Stomach (tissue), 9 donors: ENCODE data around the gene RBM39. TPM values are rescaled to one million over a fixed set of nuclear protein-coding genes. Genes with fewer than 3 reads are reported as not detected.
"Not testable (repeated sequence)": the region's sequence is repeated elsewhere in the genome, so short reads cannot be mapped to it uniquely, and the experiment has no call there.

ENCODE experiments used
- DNase-seq, 2 donors: peaks; one replicate each; pipeline versions ENCODE4 v3.0.0 to v3.0.0-alpha.2; 2013 to 2019
- H3K27ac ChIP-seq, 5 donors: fragments of 200-600 bp in 4 of 5; sonication (generic) in 4 of 5; one replicate each; pipeline ENCODE4 v1.5.1; 2013 to 2019; ENCODE audit warnings: mild to moderate bottlenecking in 1 of 5, moderate library complexity in 1 of 5
- H3K27me3 ChIP-seq, 3 donors: fragments of 200-600 bp; sonication (generic); one replicate each; pipeline ENCODE4 v1.5.1; 2017 to 2019; ENCODE audit warnings: mixed run types in 1 of 3
- H3K36me3 ChIP-seq, 4 donors: fragments of 200-600 bp; sonication (generic); 1 replicate in 3 of 4; 2 replicates in 1 of 4; pipeline ENCODE4 v1.5.1; 2016 to 2019
- H3K4me1 ChIP-seq, 4 donors: fragments of 200-600 bp; sonication (generic); one replicate each; pipeline ENCODE4 v1.5.1; 2016 to 2019
- H3K4me3 ChIP-seq, 4 donors: fragments of 200-600 bp; sonication (generic) in 3 of 4; one replicate each; pipeline ENCODE4 v1.5.1; 2016 to 2019; ENCODE audit warnings: mild to moderate bottlenecking in 1 of 4
- H3K9me3 ChIP-seq, 4 donors: fragments of 200-600 bp; sonication (generic); one replicate each; pipeline ENCODE4 v1.5.1; 2016 to 2019
- EP300 ChIP-seq: sonication (generic); formaldehyde crosslinking; IDR thresholded peaks from one replicate; pipeline ENCODE4 v1.6.1; 2017; ENCODE audit warnings: antibody characterized with exemption
- POLR2A ChIP-seq, 4 donors: fragments of 450-650 bp; IDR thresholded peaks; one replicate each; pipeline ENCODE4 v1.6.1; 2016; ENCODE audit warnings: antibody characterized with exemption in 4 of 4, control low read depth in 2 of 4, mild to moderate bottlenecking in 1 of 4, moderate library complexity in 1 of 4
- POLR2AphosphoS5 ChIP-seq, 3 donors: sonication (generic); formaldehyde crosslinking; IDR thresholded peaks; one replicate each; pipeline ENCODE4 v1.6.1; 2016; ENCODE audit warnings: antibody characterized with exemption in 3 of 3
- WGBS, 5 donors: extraction: QIAGEN DNeasy Blood & Tissue Kit in 3 of 5; methylation state at CpG; one replicate each; pipeline versions ENCODE4 v1.1.5 to v1.1.7; 2013 to 2018; 5-methylcytosine and 5-hydroxymethylcytosine counted together
- intact Hi-C: fragments of 100-400 bp; cut with DNase I; formaldehyde crosslinking; loops from one replicate; pipeline ENCODE4 v1.15.1; 2023; ENCODE audit warnings: low total_unique reads
- polyA plus RNA-seq, 3 donors: library from polyadenylated mRNA; stranded (reverse); fragments of 200-250 nt; gene quantifications; one replicate each; pipeline ENCODE4 v1.2.3, GENCODE V29; 2013
- total RNA-seq, 5 donors: library from RNA; depleted of rRNA; stranded (reverse); fragments of >200 nt; gene quantifications; one replicate each; pipeline versions ENCODE4 v1.1.0 to v1.2.3, GENCODE V29; 2014 to 2016
- TF ChIP-seq, protein P1 (sequence below), 7 experiments: fragments of 450-650 bp in 4 of 7; fragments of 200-600 bp in 3 of 7; sonication (generic) in 3 of 7; IDR thresholded peaks; one replicate each; pipeline ENCODE4 v1.5.1; 2016 to 2019; ENCODE audit warnings: antibody characterized with exemption in 7 of 7, control low read depth in 2 of 7, mild to moderate bottlenecking in 1 of 7
- donor health status: healthy with polysubstance abuse.
- donor health status: Bipolar disorder and iron deficiency.
- donor health status: healthy.

Gene RBM39
- total and polyA plus RNA-seq, 8 donors = 93.3 to 770 (median 396) TPM

DNA sequence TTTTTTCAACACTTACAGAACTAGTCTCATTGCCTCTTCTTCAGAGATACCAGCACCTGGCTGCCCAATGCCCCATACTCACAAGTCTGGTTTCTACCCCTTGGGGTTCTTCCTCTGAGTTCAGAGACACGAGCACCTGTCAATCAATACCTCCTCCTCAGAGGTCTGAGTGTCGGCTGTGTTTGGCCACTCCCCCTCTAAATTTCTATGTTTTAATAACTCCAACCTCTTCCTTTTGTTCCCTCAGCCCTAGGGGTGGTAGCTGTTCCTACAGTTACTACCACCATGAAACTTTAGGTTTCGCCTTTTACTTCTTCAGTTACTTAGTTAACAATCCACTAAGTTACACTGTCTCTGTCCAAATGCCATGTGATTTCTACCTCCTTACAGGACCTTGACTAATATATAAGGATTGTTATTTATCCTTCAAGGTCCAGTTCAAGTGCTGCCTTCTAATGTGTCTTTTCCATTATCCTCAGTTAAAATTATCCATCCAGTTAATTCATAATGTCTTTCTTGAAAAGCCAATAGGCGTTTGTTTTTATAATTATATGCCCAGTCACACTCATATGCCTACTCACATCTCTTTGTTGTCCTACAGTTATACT, 15.1 kb upstream of the RBM39 start:
- peak overlapping the region in 1 of 5 donors; percentile 57 for H3K27ac ChIP-seq

DNA sequence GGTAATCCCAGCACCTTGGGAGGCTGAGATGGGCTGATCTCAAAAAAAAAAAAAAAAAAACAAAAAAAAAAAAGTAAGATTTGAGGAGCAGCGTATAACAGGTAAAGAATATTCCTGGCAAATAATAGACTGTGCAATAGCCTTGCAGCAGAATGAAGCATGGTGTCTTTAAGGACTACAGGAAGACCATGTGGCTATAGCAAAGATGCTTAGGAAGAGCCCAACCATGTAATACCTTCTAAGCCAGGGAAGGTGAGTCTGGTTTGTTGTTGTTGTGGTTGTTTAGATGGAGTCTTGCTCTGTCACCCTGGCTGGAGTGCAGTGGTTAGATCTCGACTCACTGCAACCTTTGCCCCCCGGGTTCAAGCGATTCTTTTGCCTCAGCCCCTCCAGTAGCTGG, 14.3 kb upstream of the RBM39 start:
- intact Hi-C loops = no loop called here
- no peak for DNase-seq

More for the DNA sequence above, 15.1 kb upstream of the RBM39 start:
- Histone ChIP-seq H3K9me3 (no peaks in the 10 kb centered on the region), H3K4me3 (no peak overlapping the region), H3K27me3 (no peaks in the 10 kb centered on the region), H3K36me3 (no peaks in the 10 kb centered on the region), H3K4me1 (no peaks in the 10 kb centered on the region)
- intact Hi-C loops = no loop called here
- no peak for TF ChIP-seq EP300
- TF ChIP-seq, protein P1, sequence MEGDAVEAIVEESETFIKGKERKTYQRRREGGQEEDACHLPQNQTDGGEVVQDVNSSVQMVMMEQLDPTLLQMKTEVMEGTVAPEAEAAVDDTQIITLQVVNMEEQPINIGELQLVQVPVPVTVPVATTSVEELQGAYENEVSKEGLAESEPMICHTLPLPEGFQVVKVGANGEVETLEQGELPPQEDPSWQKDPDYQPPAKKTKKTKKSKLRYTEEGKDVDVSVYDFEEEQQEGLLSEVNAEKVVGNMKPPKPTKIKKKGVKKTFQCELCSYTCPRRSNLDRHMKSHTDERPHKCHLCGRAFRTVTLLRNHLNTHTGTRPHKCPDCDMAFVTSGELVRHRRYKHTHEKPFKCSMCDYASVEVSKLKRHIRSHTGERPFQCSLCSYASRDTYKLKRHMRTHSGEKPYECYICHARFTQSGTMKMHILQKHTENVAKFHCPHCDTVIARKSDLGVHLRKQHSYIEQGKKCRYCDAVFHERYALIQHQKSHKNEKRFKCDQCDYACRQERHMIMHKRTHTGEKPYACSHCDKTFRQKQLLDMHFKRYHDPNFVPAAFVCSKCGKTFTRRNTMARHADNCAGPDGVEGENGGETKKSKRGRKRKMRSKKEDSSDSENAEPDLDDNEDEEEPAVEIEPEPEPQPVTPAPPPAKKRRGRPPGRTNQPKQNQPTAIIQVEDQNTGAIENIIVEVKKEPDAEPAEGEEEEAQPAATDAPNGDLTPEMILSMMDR (IDR thresholded peaks at IDR 0.05) = no peak
- TF ChIP-seq POLR2AphosphoS5 (IDR thresholded peaks at IDR 0.05) = no peak
- TF ChIP-seq POLR2A (IDR thresholded peaks at IDR 0.05) = no peak
- DNase-seq = no peak
- 69 to 75% (median 71%) methylated on average over 4 of the region's 4 CpGs for WGBS, 5 donors

DNA sequence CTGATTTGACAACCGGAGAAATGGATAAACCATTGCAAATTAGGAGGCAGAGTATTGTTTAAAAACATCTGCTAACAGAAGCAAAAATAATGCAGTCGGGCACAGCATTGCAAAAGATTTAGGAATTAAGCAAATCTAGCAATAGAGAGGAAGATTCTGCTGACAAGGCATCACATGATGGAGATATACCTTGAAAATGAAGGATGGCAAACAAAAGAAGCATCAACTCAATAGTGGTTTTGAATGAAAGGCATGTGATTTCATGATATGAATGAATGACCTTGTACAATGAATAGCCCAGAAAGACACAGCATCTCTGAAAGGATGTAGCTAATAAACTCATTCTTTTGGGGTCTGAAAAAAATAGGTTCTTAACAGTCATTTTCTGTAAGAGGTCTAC, 8.6 kb upstream of the RBM39 start:
- no peaks in the 10 kb centered on the region for H3K9me3 ChIP-seq
- 26 to 41% (median 34%) methylated on average over 2 of the region's 2 CpGs for WGBS, 5 donors
- no peak overlapping the region for H3K4me3 ChIP-seq
- no peaks in the 10 kb centered on the region for H3K36me3 ChIP-seq
- no peaks in the 10 kb centered on the region for H3K4me1 ChIP-seq
- no peak overlapping the region for H3K27ac ChIP-seq
- no peaks in the 10 kb centered on the region for H3K27me3 ChIP-seq
- TF ChIP-seq EP300 (no peak), POLR2A (IDR thresholded peaks at IDR 0.05) (no peak), POLR2AphosphoS5 (IDR thresholded peaks at IDR 0.05) (no peak)
- TF ChIP-seq, protein P1 (IDR thresholded peaks at IDR 0.05) = no peak
- intact Hi-C loops = no loop called here
- DNase-seq = no peak

More for the DNA sequence above, 14.3 kb upstream of the RBM39 start:
- Histone ChIP-seq H3K4me1 (no peaks in the 10 kb centered on the region), H3K27me3 (no peaks in the 10 kb centered on the region), H3K27ac (no peak overlapping the region), H3K9me3 (no peaks in the 10 kb centered on the region), H3K4me3 (no peak overlapping the region), H3K36me3 (no peaks in the 10 kb centered on the region)
- WGBS, 5 donors = 90 to 97% (median 93%) methylated on average over 4 of the region's 4 CpGs
- TF ChIP-seq EP300 = no peak
- no peak for TF ChIP-seq POLR2A (IDR thresholded peaks at IDR 0.05)
- TF ChIP-seq, protein P1 (IDR thresholded peaks at IDR 0.05) = no peak
- no peak for TF ChIP-seq POLR2AphosphoS5 (IDR thresholded peaks at IDR 0.05)

DNA sequence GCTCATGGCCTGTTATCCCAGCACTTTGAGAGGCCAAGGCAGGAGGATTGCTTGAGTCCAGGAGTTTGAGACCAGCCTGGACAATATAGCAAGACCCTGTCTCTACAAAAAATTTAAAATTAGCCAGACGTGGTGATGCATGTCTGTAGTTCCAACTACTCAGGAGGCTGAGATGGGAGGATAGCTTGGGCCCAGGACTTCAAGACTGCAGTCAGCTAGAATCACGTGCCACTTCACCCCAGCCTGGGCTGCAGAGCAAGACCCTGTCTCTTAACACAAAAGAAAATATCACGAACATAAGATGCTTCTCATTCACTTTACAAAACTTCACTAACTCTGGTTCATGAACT, 2.4 kb upstream of the RBM39 start:
- DNase-seq, H3K27me3 ChIP-seq, intact Hi-C loops, H3K4me3 ChIP-seq, H3K9me3 ChIP-seq: not testable (repeated sequence)
- Histone ChIP-seq H3K36me3 (peaks cover 7 to 13% (median 12%) of the 10 kb centered on the region in 4 donors), H3K27ac (peak overlapping the region in 4 of 5 donors; percentile 97 to 100 (median 99)), H3K4me1 (peaks cover 13 to 26% (median 21%) of the 10 kb centered on the region in 4 donors)
- 92 to 98% (median 97%) methylated on average over 3 of the region's 3 CpGs for WGBS, 5 donors
